SK-MEL-5 (cell line): ENCODE results near the gene SLC28A3. TPM values are rescaled to one million over a fixed set of nuclear protein-coding genes. Genes with fewer than 3 reads are reported as not detected.

Experiments
- DNase-seq: peaks from one replicate; pipeline ENCODE4 v3.0.0-alpha.2; 2016; ENCODE audit warnings: low read depth, low spot score
- in situ Hi-C: cut with HindIII; loops from 2 replicates; pipeline ENCODE4 v1.10.0; 2016; ENCODE audit warnings: low sequenced_read_pairs, high pct_unique_total_duplicates, low pct_unique_long_range_greater_than_20kb
- total RNA-seq: library from RNA; depleted of rRNA; stranded (reverse); fragments of >200 nt; shearing (Covaris generic); gene quantifications from 2 replicates; pipeline ENCODE4 v1.2.3, GENCODE V29; 2014

The SLC28A3 gene
- total RNA-seq, 1 experiment from 2014 or later = not detected

- in situ Hi-C loops = no loop called here
These were observed 112.3 kb downstream of the SLC28A3 start for GRCh38 chr9:84228130-84228720.

GRCh38 chr9:84226126-84226525, 114.4 kb downstream of the SLC28A3 start:
- in situ Hi-C loops = no loop called here

More at GRCh38 chr9:84228130-84228720, 112.3 kb downstream of the SLC28A3 start:
- no peak for DNase-seq

More at GRCh38 chr9:84226126-84226525, 114.4 kb downstream of the SLC28A3 start:
- DNase-seq = no peak
